Measurements from ENCODE around the gene SMARCE1.
A peak's percentile ranks its signal among the peaks of the same experiment; 100 is the strongest.
"Not testable (repeated sequence)": the region's sequence is repeated elsewhere in the genome, so short reads cannot be mapped to it uniquely, and the experiment has no call there.

Gene SMARCE1

DNA sequence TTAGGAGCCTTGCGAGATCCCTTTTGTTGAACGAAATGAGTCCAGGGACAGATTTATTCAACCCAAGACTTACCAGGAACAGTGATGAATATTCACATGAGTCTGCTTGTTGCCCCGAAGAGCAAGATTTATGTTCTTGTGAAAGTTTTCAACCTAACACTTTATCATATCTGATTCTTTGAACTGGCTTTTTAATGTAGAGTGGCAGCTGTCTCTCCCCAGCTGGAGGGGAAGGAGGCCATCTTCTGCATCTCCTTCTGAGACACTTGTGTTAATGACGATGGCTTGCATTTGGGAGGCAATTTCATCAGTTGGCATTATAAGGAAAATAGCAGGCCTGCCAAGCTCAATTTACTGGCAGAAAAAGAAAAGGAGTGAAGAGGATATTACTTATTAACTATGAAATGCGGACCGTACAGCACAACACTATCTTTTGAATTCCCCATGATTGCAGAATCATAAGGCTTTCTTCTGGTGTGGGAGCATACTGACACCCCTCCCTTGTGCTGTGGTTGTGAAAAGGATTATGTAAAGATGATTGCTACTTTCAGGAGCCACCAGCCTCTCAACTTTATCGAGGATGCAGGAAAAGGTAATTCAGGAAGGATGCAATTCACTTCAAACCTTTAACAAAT is 35.7 kb downstream of the SMARCE1 start:
- no peak for DNase-seq (ENCODE audit: low read depth in 3 of 3)

DNA sequence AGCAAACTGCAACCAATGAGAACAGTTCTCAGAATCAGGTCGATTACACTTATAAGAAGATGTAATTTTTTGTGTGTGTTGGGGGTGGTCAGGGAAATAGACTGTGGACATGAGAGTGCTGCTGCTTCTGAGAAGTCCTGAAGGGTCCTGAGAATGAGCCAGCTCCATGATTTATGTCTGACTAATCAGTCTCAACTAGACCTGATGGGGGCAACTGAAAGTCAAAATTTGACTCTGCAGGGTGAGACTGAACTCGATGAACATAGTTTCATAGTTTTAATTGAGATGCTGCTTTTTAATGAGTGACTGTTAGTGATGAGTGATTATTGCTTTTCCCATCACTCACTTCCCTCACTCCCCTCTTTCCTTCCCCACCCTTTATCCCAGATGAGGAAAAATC is 37.3 kb downstream of the SMARCE1 start:
- DNase-seq (ENCODE audit: low read depth in 3 of 3) = no peak

DNA sequence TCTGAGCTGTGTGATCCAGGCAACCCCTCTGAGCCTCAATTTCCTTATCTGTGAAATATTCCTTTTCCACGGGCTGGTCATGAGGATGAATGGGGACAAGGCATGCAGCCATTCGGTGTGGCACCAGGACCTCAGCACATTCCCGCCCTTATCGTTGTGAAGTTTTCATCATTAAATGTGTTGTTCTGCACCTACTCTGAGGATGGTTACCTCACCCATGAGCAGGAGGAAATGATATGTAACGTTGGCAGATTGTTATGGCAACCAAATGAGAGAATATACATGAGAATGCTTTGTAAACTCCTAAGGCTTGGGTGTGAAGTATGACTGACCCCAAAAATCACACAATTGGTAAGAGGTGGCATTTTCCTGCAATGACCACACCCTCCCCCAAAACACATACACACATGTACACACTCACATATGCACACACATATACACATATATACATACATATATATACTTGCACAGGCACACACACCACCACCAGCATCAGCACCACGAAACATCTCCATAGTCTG is 39.5 kb downstream of the SMARCE1 start:
- no peak for DNase-seq (ENCODE audit: low read depth in 3 of 3)

DNA sequence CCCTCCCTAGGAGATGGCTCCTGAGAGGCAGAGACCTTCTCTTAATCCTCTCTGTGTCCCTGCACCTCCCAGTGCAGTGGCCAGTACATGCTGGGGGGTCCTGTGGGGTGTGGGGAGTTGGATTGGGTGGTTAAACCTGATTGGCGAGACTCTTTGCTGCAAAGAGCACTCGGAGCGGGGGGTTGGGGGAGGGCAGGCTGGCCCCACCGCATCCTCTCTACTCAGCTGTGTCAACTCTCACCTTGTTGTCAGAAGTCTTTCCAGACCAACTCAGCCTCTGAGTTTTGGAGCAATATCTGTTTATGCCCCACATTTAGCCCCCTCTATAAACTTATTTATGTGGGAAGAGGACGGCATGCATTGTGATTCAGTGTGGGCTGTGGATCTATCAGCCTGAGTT is 40.0 kb downstream of the SMARCE1 start:
- no peak for DNase-seq (ENCODE audit: low read depth in 3 of 3)

DNA sequence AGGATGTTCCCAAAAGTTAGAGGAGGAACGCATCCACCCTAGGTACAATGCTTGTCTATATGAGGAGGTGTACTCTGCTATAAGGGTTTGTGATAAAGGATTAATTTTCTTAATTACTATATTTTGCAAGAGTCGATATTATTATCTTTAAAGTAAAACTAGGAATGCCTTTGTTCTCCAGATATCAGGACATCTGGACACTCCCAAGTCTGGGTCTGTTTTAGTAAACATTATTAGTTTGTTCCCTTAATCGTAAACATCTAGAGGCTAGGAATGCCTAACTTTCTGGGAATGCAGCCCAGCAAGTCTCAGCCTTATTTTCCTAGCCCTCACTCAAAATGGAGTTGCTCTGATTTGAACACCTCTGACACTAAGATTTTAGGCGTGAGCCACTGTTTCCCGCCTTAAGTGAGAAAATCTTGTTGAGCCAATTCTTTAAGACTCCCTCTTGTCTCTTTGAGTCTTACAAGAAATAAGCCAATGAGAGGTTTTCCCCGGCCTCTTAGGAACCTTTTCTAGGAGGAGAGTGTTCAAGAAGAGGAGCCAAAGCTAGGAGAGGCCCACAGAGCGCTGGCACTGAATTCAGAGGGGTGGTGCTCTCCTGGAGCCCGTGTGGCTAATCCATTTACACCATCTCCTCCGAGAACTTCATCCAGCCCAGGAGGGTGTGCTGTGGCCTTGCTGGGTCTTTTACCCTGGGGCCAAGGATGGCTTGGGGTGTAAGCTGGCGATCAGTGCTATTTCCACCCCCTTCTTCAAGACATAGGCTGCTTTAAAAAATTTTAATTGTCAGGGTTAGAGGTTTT is 40.9 kb downstream of the SMARCE1 start:
- DNase-seq (ENCODE audit: low read depth in 3 of 3) = no peak

DNA sequence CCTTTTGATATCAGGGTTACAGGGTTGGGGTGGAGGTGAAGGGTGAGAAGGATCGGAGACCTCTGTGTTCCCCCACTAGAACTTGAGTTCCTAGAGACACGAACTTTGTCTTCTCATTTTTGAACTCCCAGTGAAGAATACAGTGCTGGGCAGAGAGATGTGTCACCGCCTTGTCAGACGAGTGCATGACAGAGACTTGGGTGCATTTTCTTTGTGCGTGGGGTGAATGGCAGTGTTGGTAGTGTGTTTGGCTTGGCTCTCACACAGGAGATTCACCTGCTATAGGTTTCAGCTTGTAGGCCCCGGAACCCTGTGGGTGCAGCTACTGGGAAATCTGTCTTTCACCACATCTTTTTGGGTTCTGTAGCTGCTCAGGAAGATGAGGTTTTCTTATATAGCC is 42.3 kb downstream of the SMARCE1 start:
- DNase-seq (ENCODE audit: low read depth in 3 of 3) = peak in 2 of 3 experiments; percentile 47 to 65

DNA sequence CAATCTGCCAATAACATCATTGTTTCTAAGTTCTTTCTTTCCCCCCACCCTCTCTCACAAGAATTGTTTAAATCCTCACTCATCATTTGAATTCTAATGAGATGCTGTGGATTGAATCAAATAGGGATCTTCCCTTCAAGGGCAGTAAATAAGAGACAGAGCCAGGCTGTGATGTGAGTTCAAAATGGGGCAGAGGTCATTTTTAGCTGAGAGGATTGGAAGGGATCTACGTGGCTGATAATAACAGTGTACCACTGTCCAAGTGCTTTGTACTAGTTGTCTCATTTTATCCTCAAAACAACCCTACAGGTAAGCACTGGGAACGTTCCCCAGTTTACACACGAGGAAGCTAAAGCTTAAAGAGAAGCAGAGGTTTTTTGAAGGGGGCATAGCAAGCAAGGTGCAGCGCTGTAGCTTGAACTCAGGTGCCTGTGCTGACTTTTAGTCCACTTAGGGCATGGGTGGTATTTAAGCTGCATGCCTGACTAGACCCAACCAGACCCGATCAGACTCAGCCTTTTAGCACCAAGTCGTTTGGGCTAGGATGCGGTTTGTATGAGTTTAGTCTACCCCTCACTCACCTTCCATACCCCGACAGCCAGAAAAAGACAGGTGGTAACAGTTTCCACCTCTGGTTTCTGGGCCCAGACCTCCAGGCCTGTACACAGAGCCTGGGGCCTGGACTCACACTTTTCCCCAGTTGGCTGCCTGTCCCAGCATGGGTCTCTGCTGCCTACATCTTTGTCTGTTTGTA is 43.1 kb downstream of the SMARCE1 start:
- DNase-seq (ENCODE audit: low read depth in 3 of 3) = no peak

DNA sequence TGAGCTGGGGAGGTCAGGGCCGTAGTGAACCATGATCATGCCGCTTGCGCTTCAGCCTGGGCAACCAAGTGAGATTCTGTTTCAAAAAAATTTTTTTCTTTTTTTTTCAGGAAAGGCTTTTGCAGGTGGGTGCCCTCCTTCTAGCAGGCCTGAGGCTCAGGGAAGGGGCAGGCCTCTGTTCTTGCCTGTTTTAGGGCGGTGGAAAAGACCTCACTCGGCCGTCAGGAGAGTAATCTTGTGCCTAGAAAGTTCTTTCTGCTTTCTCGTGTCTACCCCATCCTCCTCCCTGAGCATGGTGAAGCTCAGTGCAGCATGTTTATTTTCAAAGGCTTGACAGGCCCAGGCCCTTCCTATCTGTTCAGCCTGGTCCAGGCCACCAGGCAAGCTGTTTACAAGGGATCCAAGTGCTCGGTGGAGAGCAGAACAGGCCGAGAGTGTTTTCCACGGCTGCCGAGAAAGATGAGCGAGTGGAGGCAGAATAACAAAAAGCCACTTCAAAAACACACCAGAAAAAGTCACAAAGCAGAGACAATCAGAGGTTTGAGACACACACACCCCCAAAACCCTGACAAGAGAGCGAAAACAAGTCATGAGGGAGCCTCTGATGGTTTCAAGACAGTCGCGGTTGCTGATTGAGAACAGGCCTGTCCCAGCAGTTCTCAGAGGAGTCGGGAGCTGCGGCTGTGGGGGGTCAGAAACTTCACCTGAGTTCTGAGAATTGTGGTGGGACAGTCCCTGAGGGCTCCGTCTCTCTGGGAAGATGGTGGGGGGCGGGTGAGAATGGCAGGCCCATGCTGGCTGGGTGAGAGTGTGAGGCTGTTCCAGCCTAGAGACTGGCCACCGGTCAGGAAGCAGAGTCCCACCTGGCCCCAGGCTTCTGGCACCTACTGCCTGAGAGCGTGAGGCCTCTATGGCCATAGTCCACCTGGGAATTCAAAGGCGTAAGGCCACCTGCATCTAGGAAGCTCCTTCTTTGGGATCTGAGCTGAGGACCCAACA is 44.9 kb downstream of the SMARCE1 start:
- DNase-seq (ENCODE audit: low read depth in 3 of 3) = no peak

DNA sequence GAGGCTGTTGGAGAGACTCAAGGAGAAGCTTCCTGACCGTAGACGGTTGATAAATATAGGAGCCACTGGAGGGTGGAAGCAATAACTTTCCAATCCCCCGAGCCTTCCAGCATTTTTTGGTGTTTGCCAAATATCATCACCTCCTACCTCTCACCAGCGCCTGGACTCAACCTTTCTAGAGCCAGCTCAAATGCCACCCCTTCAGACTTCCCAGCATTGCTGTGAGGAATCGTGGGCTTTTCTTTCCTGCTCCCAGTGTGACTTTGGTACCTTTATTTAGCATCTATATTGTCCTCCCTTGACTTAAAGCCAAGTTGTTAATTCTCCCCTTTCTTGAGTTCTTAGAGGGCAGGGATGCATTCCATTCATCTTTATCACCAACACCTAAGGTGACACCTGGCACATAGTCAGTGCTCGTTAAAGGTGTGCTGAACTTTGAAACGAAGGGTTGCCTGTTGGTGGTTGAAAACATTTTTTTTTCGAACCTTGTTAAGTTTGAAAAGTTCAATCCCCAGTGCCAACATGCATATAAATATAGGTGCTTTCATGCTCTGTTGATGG is 47.1 kb downstream of the SMARCE1 start:
- DNase-seq (ENCODE audit: low read depth in 3 of 3) = no peak

DNA sequence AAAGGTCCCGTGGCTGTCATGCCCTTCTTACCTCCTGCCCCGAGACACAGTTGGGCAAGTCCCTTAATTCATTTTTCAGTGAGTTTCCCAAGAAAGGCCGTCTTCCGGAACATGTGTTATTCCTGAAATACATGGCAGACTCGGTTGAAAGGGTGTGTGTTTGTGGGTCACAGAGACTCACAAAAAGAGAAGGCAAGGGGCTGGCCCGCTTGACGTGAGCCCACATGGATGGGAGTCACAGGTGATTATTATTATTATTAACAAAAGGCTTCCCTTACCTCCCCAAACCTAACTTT is 48.2 kb downstream of the SMARCE1 start:
- DNase-seq (ENCODE audit: low read depth in 3 of 3) = no peak

DNA sequence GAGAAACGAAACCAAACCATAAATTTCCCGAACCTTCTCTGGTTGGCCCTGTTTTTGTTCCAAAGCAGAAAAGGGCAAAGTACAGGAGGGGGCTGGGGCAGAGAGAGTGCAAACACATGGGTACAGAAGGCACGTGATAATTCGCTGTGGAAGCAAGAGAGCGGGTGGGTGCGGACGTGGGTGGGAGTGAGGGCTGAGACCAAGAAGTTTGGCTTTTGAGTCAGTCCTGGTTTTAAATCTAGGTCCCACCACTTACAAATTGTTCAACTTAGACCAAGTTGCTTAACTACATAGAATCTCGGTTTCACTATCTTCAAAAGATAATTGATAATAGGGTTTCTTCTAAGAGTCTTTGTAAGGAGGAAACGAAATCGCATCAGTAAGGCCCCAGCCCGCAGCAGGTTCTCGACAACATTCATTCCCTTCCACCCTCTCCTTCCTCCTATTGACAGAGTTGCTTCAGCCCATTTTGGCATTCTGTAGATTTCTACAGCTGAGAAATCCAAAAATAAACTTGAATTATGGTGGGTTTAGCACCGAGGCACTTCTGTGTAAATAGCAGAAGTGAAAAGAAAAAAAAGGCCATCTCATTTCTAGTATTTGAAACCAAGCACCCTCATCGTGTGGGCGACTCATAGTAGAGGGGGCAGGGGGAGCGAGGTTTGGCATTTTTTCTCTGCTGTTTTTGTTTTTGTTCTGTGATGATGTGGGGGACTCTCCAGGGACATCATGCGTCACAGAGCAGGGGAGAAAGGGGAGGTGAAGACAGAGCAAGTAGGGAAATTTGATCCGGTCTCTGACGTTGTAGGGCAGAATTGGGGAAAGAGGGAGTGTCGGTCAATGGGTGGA is 48.8 kb downstream of the SMARCE1 start:
- peak in 2 of 3 experiments; percentile 65 to 70 for DNase-seq (ENCODE audit: low read depth in 3 of 3)

DNA sequence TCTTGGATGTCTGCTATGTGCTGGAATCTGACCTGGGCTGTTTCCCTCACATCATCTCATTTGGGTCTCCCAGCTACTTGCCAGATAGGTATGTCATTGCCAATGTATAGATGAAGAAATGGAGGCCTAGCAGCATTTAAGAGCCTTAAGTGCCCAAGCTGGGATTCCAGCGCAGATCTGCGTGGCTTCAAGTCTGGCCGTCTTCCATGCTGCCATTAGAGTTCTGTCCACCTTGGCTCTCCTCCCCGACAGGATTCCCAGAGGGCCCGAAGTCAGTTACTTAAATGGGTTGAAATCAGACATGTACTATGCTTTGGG is 49.4 kb downstream of the SMARCE1 start:
- no peak for DNase-seq (ENCODE audit: low read depth in 3 of 3)

DNA sequence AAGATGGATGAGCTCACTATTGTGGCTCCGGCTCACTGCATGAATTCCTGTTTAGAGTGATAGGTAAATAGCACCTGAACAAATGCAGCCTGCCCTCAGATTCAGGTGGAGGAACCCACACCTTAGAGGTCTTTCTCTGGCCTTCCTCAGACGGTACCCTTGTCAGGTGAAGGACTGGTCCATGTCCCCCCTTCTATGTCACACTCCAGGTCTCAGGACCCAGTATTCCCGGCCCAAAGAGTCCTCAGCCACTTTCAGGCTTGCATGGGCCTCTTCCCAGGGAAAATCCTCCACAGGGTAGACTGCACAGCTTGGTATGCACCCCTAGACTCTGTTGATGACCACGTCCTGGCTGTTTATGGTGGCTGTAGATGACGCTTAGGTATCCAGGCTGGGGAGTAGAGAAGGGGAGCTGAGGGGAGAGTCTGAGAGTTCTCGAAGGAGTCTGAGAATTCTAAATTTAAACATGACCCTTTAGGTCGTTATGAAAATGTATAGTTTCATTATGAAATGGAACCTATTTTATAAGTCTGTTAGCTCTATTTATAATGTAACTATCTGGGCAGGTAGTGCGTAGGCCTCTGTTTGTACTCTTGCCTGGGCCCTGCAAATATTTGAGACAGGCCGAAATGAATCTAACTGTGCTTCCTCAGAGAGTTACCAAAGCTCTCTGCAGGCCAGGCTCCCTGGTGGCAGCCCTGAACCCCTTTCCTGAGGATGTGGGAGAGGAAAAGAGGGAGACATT is 49.9 kb downstream of the SMARCE1 start:
- no peak for DNase-seq (ENCODE audit: low read depth in 3 of 3)

DNA sequence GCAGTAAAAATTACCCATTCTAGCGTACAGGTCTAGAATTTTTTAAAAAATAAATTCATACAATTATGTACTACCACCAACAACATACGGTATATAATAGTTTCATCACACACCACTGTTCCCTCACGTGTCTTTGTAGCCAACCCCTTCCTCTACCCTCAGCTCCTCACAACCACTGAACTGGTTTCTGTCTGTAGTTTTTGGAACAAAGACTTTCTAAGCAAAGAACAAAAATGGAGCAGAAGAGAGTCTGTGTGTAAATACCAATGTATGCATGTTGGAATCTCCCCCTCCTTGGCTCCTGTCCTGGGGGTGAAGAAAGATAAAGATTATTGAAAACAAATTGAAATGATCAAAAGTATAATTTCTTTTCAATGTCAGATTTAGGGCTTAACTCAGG is 50.5 kb downstream of the SMARCE1 start:
- no peak for DNase-seq (ENCODE audit: low read depth in 3 of 3)

DNA sequence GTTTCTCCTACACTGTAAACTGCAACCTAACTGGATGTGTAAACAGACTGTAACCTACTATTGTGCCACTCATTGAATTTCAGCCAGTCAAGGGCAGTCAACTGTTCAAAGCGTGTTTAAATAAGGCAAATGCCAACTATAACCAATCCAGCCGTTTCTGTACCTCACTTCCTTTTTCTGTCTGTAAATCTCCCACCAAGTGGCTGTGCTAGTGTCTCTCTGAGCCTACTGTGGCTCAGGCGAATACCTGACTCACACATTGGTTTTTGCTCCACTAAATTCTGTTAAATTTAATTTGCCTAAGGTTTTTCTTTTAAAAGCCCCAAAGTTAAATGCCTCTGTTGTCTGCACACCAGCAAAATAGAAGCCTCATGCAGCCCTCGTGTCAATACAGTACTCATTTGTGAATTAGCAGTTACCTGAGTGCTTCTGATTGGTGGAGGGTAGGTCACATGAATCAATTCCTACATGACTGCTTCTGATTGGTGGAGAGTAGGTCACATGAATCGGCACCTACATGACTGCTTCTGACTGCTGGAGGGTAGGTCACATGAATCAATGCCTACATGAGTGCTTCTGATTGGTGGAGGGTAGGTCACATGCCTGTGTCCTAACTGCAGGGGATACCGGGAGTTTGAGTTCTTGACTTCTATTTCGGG is 51.2 kb downstream of the SMARCE1 start:
- no peak for DNase-seq (ENCODE audit: low read depth in 3 of 3)

DNA sequence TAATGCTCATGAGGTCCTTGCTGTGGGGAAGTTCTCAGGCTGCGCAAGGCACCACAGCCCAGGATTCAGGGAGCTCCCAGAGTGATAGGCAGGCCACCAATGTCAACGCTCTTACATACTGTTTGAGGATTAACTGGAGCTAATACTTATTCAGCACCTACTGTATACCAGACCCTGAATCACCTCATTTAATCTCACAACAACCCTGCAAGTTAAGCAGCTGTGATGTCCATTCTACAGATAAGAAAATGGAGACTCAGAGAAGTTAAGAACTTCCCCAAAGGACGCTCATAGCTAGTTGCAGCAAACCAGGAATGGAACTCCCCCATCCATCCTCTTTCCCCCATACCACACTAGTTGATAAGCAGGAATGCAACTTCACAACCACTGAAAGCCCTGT is 56.9 kb downstream of the SMARCE1 start:
- no peak for DNase-seq (ENCODE audit: low read depth in 3 of 3)

DNA sequence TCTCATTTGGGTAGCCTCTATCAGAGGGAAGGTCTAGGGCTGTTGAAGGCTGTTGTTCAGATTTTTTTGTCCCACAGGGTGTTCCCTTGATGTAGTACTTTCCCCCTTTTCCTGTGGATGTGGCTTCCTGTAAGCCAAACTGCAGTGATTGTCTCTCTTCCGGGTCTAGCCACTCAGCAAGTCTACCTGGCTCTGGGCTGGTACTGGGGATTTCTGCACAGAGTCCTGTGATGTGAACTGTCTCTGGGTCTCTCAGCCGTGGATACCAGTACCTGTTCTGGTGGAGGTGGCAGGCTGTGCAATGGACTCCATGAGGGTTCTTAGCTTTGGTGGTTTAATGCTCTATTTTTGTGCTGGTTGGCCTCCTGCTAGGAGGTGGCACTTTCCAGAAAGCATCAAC is 59.1 kb downstream of the SMARCE1 start:
- no peak for DNase-seq (ENCODE audit: low read depth in 3 of 3)

DNA sequence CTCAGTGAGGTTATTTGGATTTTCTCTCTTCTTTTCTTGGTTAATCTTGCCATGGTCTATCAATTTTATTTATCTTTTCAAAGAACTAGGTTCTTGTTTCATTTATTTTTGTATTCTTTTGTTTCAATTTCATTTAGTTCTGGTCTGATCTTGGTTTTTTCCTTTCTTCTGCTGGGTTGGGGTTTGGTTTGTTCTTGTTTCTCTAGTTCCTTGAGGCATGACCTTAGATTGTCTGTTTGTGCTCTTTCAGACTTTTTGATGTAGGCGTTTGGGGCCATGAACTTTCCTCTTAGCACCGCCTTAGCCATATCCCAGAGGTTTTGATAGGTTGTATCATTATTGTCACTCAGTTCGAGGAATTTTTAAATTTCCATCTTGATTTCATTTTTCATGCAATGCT is 61.4 kb downstream of the SMARCE1 start:
- DNase-seq (ENCODE audit: low read depth in 3 of 3) = not testable (repeated sequence)

DNA sequence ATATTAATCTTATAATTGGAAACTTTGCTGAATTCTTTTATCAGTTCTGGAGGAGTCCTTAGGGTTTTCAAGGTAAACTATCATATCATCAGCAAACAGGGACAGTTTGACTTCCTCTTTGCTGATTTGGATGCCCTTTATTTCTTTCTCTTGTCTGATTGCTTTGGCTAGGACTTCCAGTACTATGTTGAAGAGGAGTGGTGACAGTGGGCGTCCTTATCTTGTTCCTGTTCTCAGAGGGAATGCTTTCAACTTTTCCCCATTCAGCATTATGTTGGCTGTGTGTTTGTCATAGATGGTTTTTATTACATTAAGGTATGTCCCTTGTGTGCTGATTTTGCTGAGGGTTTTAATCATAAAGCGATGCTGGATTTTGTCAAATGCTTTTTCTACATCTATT is 62.7 kb downstream of the SMARCE1 start:
- DNase-seq (ENCODE audit: low read depth in 3 of 3) = not testable (repeated sequence)

Data from stimulated activated CD4-positive, alpha-beta T cell treated with anti-CD3 and anti-CD28 coated beads, TNF-alpha, amount 100 ng/mL, for 4 hours (primary cell).